Measurements from ENCODE around the gene CARNS1.

DNA sequence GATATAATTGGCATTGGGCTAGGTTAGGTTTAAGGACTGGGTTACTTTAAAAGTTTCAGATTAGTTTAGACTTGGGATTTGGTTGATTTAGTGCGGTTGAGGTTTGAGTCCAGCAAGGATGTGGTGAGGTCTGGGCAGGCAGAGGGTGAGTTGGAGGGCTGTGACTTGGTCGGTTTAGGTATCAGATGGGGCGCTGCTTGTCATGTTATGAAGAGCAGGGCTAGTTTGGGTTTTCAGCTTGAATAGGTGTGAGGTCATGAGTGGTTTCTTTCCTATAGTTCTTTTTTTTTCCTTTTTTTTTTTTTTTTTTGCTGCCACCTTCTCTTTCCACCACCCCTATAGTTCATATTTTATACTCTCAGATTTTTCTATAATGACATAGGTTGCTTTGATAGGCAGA is 46.9 kb upstream of the CARNS1 start:
- TF ChIP-seq, protein P1, sequence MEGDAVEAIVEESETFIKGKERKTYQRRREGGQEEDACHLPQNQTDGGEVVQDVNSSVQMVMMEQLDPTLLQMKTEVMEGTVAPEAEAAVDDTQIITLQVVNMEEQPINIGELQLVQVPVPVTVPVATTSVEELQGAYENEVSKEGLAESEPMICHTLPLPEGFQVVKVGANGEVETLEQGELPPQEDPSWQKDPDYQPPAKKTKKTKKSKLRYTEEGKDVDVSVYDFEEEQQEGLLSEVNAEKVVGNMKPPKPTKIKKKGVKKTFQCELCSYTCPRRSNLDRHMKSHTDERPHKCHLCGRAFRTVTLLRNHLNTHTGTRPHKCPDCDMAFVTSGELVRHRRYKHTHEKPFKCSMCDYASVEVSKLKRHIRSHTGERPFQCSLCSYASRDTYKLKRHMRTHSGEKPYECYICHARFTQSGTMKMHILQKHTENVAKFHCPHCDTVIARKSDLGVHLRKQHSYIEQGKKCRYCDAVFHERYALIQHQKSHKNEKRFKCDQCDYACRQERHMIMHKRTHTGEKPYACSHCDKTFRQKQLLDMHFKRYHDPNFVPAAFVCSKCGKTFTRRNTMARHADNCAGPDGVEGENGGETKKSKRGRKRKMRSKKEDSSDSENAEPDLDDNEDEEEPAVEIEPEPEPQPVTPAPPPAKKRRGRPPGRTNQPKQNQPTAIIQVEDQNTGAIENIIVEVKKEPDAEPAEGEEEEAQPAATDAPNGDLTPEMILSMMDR (IDR thresholded peaks at IDR 0.05): no peak
- TF ChIP-seq POLR2A (IDR thresholded peaks at IDR 0.05): no peak
